Mammary epithelial cell (primary cell): ENCODE data around the gene BMP8B.
A peak's percentile ranks its signal among the peaks of the same experiment; 100 is the strongest.

ENCODE experiments used
- CTCF ChIP-seq, 2 donors: IDR thresholded peaks in 1 of 2; conservative IDR thresholded peaks in 1 of 2; 2 replicates each; pipeline ENCODE4 v1.5.1; 2011 to 2012; ENCODE audit warnings: inconsistent platforms in 2 of 2, low read length in 2 of 2, mild to moderate bottlenecking in 2 of 2, control low read depth in 1 of 2, low read depth in 1 of 2; ENCODE audit not compliant: insufficient read depth in 1 of 2; ENCODE audit errors: extremely low read depth in 1 of 2
- EZH2 ChIP-seq: IDR thresholded peaks from 2 replicates; pipeline ENCODE4 v1.6.1; 2012; ENCODE audit warnings: low read length, inconsistent platforms, borderline replicate concordance

DNA sequence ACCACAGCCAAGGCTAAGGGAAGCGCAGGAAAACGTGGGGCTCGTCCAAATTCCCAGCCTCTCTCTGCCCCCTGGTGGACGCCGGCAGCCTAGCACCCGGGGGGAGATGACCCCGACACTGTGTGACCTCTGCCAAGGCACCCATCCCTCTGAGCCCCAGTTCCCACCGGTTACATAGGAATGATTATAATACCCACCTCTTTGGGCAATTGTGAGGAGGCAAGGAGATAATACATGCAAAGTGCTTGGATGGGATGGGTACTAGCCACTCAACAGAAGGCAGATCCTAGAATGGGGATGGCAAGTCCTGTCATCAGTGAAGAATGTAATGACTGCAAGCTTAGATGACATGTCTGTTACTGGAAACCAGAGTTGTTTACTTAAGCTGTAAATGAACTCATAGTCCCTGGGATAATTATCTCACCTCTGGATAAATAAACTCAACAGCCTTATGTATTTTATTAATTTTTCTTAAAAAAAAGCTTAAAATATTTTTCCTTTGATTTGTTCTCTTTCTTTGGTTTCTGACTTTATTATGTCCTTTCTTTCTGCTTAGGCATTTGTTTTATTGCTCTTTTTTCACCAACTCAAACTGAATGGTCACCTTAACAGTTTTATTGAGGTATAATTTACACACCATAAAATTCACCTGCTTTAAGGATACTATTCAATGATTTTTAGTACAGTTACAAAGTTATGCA is 11.3 kb upstream of the BMP8B start:
- TF ChIP-seq CTCF (conservative IDR thresholded peaks at IDR 0.05 in 1 of 2, IDR thresholded peaks at IDR 0.05 in 1 of 2; ENCODE audit: extremely low read depth in 1 of 2, insufficient read depth in 1 of 2, low read depth in 1 of 2, low read length in 2 of 2) (peak; percentile 72 to 81), EZH2 (no peak)
